SK-N-SH (cell line): ENCODE results near the gene PCDHA7. TPM values are rescaled to one million over a fixed set of nuclear protein-coding genes. Genes with fewer than 3 reads are reported as not detected.

Experiments
- CTCF ChIA-PET: fragments of 300-600, 350-600 bp; formaldehyde crosslinking; extraction: SDS; loops from one replicate; lab custom pipeline; 2021; lab: Yijun Ruan, JAX
- POLR2A ChIA-PET: fragments of 350-600 bp; sonication (Branson Sonifier 250); formaldehyde crosslinking; extraction: SDS; loops from one replicate; lab custom pipeline; 2020; ENCODE audit warnings: antibody characterized with exemption, inconsistent platforms; lab: Yijun Ruan, JAX
- DNase-seq: peaks from one replicate; pipeline ENCODE4 v3.0.0; 2012
- H2AFZ ChIP-seq: fragments of 200-600 bp; sonication (generic); 2 replicates; pipeline ENCODE4 v1.8.1; 2016; ENCODE audit warnings: antibody characterized with exemption, mild to moderate bottlenecking, low read depth
- H3F3A ChIP-seq: fragments of 200-600 bp; sonication (generic); replicated peaks from 2 replicates; pipeline ENCODE3; 2016; ENCODE audit warnings: antibody characterized with exemption, mild to moderate bottlenecking; ENCODE audit not compliant: insufficient read depth
- H3K27ac ChIP-seq, 2 experiments: fragments of 200-500 bp in 1 of 2; fragments of 200-600 bp in 1 of 2; sonication (Bioruptor generic) in 1 of 2; sonication (generic), shearing (Covaris generic) in 1 of 2; 2 replicates each; pipeline versions ENCODE4 v1.5.1 to v1.6.1; 2014 to 2016; ENCODE audit warnings: low read depth in 2 of 2, inconsistent platforms in 1 of 2, low read length in 1 of 2, mild to moderate bottlenecking in 1 of 2, mixed read lengths in 1 of 2
- H3K27me3 ChIP-seq: fragments of 200-600 bp; sonication (generic), shearing (Covaris generic); 2 replicates; pipeline ENCODE4 v1.6.1; 2016; ENCODE audit warnings: mixed run types; ENCODE audit not compliant: insufficient read depth
- H3K36me3 ChIP-seq, 2 experiments: fragments of 200-500 bp in 1 of 2; fragments of 200-600 bp in 1 of 2; sonication (Bioruptor generic) in 1 of 2; sonication (generic) in 1 of 2; replicated peaks in 1 of 2; 2 replicates each; pipeline versions ENCODE3 to v1.5.1; 2014 to 2016; ENCODE audit warnings: low read length in 1 of 2, mild to moderate bottlenecking in 1 of 2; ENCODE audit not compliant: insufficient read depth in 2 of 2, control insufficient read depth in 1 of 2
- H3K4me1 ChIP-seq, 2 experiments: fragments of 200-500 bp in 1 of 2; fragments of 200-600 bp in 1 of 2; sonication (Bioruptor generic) in 1 of 2; sonication (generic), shearing (Covaris generic) in 1 of 2; 2 replicates each; pipeline versions ENCODE4 v1.5.1 to v1.6.1; 2014 to 2016; ENCODE audit warnings: low read depth in 1 of 2, low read length in 1 of 2, mixed run types in 1 of 2; ENCODE audit not compliant: insufficient read depth in 2 of 2, control insufficient read depth in 1 of 2
- H3K4me2 ChIP-seq: fragments of 200-600 bp; sonication (generic), shearing (Covaris generic); 2 replicates; pipeline ENCODE4 v1.6.1; 2017; ENCODE audit warnings: mixed run types
- H3K4me3 ChIP-seq, 2 experiments: fragments of 200-500 bp in 1 of 2; fragments of 200-600 bp in 1 of 2; sonication (Bioruptor generic) in 1 of 2; sonication (generic), shearing (Covaris generic) in 1 of 2; 2 replicates each; pipeline versions ENCODE4 v1.5.1 to v1.8.1; 2014 to 2016; ENCODE audit warnings: low read depth in 2 of 2, inconsistent platforms in 1 of 2, low read length in 1 of 2, mild to moderate bottlenecking in 1 of 2, mixed read lengths in 1 of 2, moderate library complexity in 1 of 2
- H3K79me2 ChIP-seq: fragments of 200-600 bp; sonication (generic); 2 replicates; pipeline ENCODE4 v1.8.1; 2017; ENCODE audit warnings: mild to moderate bottlenecking; ENCODE audit not compliant: insufficient read depth
- H3K9ac ChIP-seq: fragments of 200-600 bp; sonication (generic); 2 replicates; pipeline ENCODE4 v1.6.1; 2017; ENCODE audit warnings: mixed run types
- H3K9me2 ChIP-seq: fragments of 200-600 bp; sonication (generic); 2 replicates; pipeline ENCODE4 v1.6.1; 2017; ENCODE audit warnings: mixed run types
- H3K9me3 ChIP-seq: fragments of 200-600 bp; sonication (generic); 2 replicates; pipeline ENCODE4 v1.6.1; 2017; ENCODE audit warnings: mixed run types, mild to moderate bottlenecking, moderate library complexity
- H4K20me1 ChIP-seq: fragments of 200-600 bp; sonication (generic); 2 replicates; pipeline ENCODE4 v1.6.1; 2017; ENCODE audit warnings: mild to moderate bottlenecking, mixed run types; ENCODE audit not compliant: insufficient read depth
- CTCF ChIP-seq: fragments of 200-600 bp; sonication (generic); IDR thresholded peaks from 2 replicates; pipeline ENCODE4 v1.6.1; 2017; ENCODE audit warnings: antibody characterized with exemption, mild to moderate bottlenecking, moderate library complexity
- EP300 ChIP-seq, 2 experiments: IDR thresholded peaks; 2 replicates each; pipeline versions ENCODE4 v1.4.0 to v1.6.1; 2012; ENCODE audit warnings: borderline replicate concordance in 1 of 2, low read depth in 1 of 2, low read length in 1 of 2
- EZH2phosphoT487 ChIP-seq: fragments of 200-600 bp; sonication (generic); IDR thresholded peaks from 2 replicates; pipeline ENCODE4 v1.6.1; 2017; ENCODE audit warnings: low read depth, mixed run types, mild to moderate bottlenecking, antibody characterized with exemption, moderate library complexity, borderline replicate concordance
- FOSL2 ChIP-seq: IDR thresholded peaks from 2 replicates; pipeline ENCODE4 v1.4.0; 2012; ENCODE audit warnings: low read depth, mild to moderate bottlenecking, moderate library complexity, borderline replicate concordance
- FOXJ3 ChIP-seq: sonication (generic); formaldehyde crosslinking; IDR thresholded peaks from 2 replicates; pipeline ENCODE4 v1.5.1; 2020; ENCODE audit warnings: mild to moderate bottlenecking, missing genetic modification reagents
- GABPA ChIP-seq: IDR thresholded peaks from 2 replicates; pipeline ENCODE4 v1.4.0; 2012; ENCODE audit warnings: low read depth, mild to moderate bottlenecking
- MXI1 ChIP-seq: IDR thresholded peaks from 2 replicates; pipeline ENCODE4 v1.6.1; 2012; ENCODE audit warnings: mild to moderate bottlenecking, low read depth, low read length, improper control_type of control experiment
- POLR2AphosphoS5 ChIP-seq: IDR thresholded peaks from 2 replicates; pipeline ENCODE4 v1.6.1; 2012; ENCODE audit warnings: low read depth, low read length
- REST ChIP-seq: IDR thresholded peaks from 2 replicates; pipeline ENCODE4 v1.6.1; 2012; ENCODE audit warnings: mild to moderate bottlenecking, low read depth, low read length, moderate library complexity
- SMC3 ChIP-seq: IDR thresholded peaks from 2 replicates; pipeline ENCODE4 v1.6.1; 2012; ENCODE audit warnings: low read depth, low read length, improper control_type of control experiment
- TAF1 ChIP-seq: IDR thresholded peaks from 2 replicates; pipeline ENCODE4 v1.6.1; 2012; ENCODE audit warnings: low read depth, mild to moderate bottlenecking, low read length, moderate library complexity, borderline replicate concordance
- TEAD4 ChIP-seq: IDR thresholded peaks from 2 replicates; pipeline ENCODE4 v1.4.0; 2012; ENCODE audit warnings: mild to moderate bottlenecking, borderline replicate concordance; ENCODE audit not compliant: insufficient read depth
- USF2 ChIP-seq: fragments of 150-350 bp; IDR thresholded peaks from 2 replicates; pipeline ENCODE4 v1.6.1; 2017; ENCODE audit warnings: antibody characterized with exemption, low read length, low read depth, borderline replicate concordance
- ZBTB33 ChIP-seq: IDR thresholded peaks from 2 replicates; pipeline ENCODE4 v1.4.0; 2012; ENCODE audit warnings: low read depth, borderline replicate concordance
- WGBS: methylation state at CpG from one replicate; pipeline ENCODE4 v1.1.6; 2017; ENCODE audit warnings: low lambda C conversion rate; 5-methylcytosine and 5-hydroxymethylcytosine counted together
- polyA plus RNA-seq, 3 experiments: library from polyadenylated mRNA; depleted of rRNA; stranded (reverse); fragments of >200 nt; gene quantifications; 2 replicates each; pipeline ENCODE4 v1.2.3, GENCODE V29; 2012

PCDHA7 gene
- polyA plus RNA-seq, 1 of the 3 experiments (the other 2 are of a cell fraction): 0.15 TPM

- H3K79me2 ChIP-seq: no peaks in the 10 kb centered on the region
- H3K9me3 ChIP-seq: peaks cover 19% of the 10 kb centered on the region; the same call in 1 of the 2 replicates
- no peak within 1 kb of the TSS for H2AFZ ChIP-seq
- POLR2A ChIA-PET: no interaction called here
- WGBS: 56% methylated on average over 27 of the region's 29 CpGs
- H3K27me3 ChIP-seq: no peaks in the 10 kb centered on the region
- no peaks in the 10 kb centered on the region for H4K20me1 ChIP-seq
- no peaks in the 10 kb centered on the region for H3F3A ChIP-seq
- no peaks in the 10 kb centered on the region for H3K36me3 ChIP-seq
- no peak within 1 kb of the TSS for H3K9ac ChIP-seq
- CTCF ChIA-PET: no interaction called here
- TF ChIP-seq EZH2phosphoT487: no peak
- TF ChIP-seq TEAD4: no peak
- no peak for TF ChIP-seq POLR2AphosphoS5
- TF ChIP-seq ZBTB33: no peak
- TF ChIP-seq FOXJ3 (CRISPR knock-in tag): no peak
- TF ChIP-seq CTCF: no peak
- no peak for TF ChIP-seq EP300 (IDR thresholded peaks at IDR 0.05; ENCODE audit: borderline replicate concordance in 1 of 2, low read depth in 1 of 2, low read length in 1 of 2)
- no peak for TF ChIP-seq MXI1
- TF ChIP-seq, all 33 proteins: peak for 0
- DNase-seq: no peak
- Histone ChIP-seq H3K4me1 (no peaks in the 10 kb centered on the region; a peak in 1 of 4 replicates), H3K4me2 (no peak within 1 kb of the TSS), H3K9me2 (no peaks in the 10 kb centered on the region), H3K4me3 (no peak within 1 kb of the TSS; a peak in 1 of 4 replicates), H3K27ac (no peak within 1 kb of the TSS)
Measured at GRCh38 chr5:140800816-140801493, 33.1 kb upstream of the PCDHA7 start, which contains the start of gene PCDHA3. PCDHA3 (plus strand) TSS chr5:140801057.

- 67% methylated on average over 16 of the region's 16 CpGs for WGBS
- H3K27me3 ChIP-seq: no peaks in the 10 kb centered on the region
- no peaks in the 10 kb centered on the region; a peak in 1 of 4 replicates for H3K4me1 ChIP-seq
- no peak for DNase-seq
- no peaks in the 10 kb centered on the region for H3F3A ChIP-seq
- peaks cover 19% of the 10 kb centered on the region; the same call in 1 of the 2 replicates for H3K9me3 ChIP-seq
- no peaks in the 10 kb centered on the region for H4K20me1 ChIP-seq
- H3K4me2 ChIP-seq: no peak overlapping the region
- no peaks in the 10 kb centered on the region for H3K36me3 ChIP-seq
- no peak overlapping the region for H2AFZ ChIP-seq
- H3K27ac ChIP-seq: no peak overlapping the region
- ChIA-PET CTCF (no interaction called here), POLR2A (no interaction called here)
- no peaks in the 10 kb centered on the region for H3K9me2 ChIP-seq
- H3K9ac ChIP-seq: no peak overlapping the region
- H3K79me2 ChIP-seq: no peaks in the 10 kb centered on the region
- no peak overlapping the region; a peak in 1 of 4 replicates for H3K4me3 ChIP-seq
- TF ChIP-seq TAF1 (no peak), FOSL2 (no peak), USF2 (no peak), EP300 (IDR thresholded peaks at IDR 0.05; ENCODE audit: borderline replicate concordance in 1 of 2, low read depth in 1 of 2, low read length in 1 of 2) (no peak), CTCF (no peak), GABPA (no peak), EZH2phosphoT487 (no peak), SMC3 (no peak), REST (no peak)
Measured at GRCh38 chr5:140801494-140801841, 32.6 kb upstream of the PCDHA7 start.
